Epithelial cell of prostate (primary cell): Measurements from ENCODE around the gene HSPB6.
"Not testable (repeated sequence)": the region's sequence is repeated elsewhere in the genome, so short reads cannot be mapped to it uniquely, and the experiment has no call there.

ENCODE experiments used
- DNase-seq: peaks from one replicate; pipeline ENCODE4 v3.0.0-alpha.2; 2011; ENCODE audit warnings: low read depth, low spot score
- H3K27ac ChIP-seq: fragments of 450-650 bp; 2 replicates; pipeline ENCODE4 v1.5.1; 2017; ENCODE audit warnings: mild to moderate bottlenecking

HSPB6 gene, protein sequence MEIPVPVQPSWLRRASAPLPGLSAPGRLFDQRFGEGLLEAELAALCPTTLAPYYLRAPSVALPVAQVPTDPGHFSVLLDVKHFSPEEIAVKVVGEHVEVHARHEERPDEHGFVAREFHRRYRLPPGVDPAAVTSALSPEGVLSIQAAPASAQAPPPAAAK

GRCh38 chr19:35756377-35757230 lies at the start of gene HSPB6:
Gene HSPB6 (minus strand): TSS chr19:35757029. CDS start chr19:35757008, 21 bp downstream.
- peak within 1 kb of the TSS; percentile 84 for H3K27ac ChIP-seq
- DNase-seq = no peak

- no peak for DNase-seq
- no peak overlapping the region for H3K27ac ChIP-seq
Observed at GRCh38 chr19:35806597-35806996, 49.8 kb upstream of the HSPB6 start.

GRCh38 chr19:35805526-35806102 lies 48.8 kb upstream of the HSPB6 start:
- DNase-seq = no peak
- H3K27ac ChIP-seq = no peak overlapping the region

DNA sequence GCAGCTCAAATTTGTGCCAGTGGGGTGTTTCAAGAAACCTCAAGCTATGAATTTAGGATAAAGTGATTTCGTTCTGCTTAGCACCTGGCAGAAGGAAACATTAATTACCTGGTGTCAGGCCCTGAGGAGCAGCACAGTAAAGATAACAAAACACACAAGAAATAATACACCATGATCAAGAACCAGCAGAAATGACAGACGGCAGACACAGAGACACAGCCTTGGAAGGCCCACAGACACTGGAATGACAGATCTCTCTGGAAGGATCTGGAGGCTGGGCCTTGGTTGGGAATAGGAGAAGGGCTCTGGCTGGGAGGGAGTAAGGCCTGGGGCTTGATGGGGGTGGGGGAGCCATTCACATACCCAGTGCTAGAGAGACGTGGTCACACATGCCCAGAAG lies 45.0 kb upstream of the HSPB6 start:
- no peak for DNase-seq
- H3K27ac ChIP-seq = no peak overlapping the region

DNA sequence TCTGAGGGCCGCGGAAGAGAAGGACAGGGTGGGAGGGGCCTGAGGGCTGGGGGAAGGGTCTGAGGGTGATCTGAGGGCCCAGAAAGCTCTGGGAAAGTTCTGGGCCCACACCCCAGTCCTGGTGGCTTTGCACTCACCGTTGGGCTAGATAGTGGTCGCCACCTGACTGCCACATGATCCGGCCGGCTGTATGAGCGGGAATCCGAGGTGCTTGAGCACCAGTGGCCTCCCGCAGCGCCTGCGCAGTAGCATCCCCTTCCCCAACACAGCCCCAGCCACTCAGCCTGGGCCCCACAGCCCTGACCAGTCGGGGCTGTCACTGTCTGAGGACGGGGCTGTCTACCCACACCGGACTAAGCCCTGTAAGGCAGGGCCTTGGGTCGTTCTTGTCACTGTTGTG lies 40.8 kb upstream of the HSPB6 start:
- no peak overlapping the region for H3K27ac ChIP-seq
- no peak for DNase-seq

DNA sequence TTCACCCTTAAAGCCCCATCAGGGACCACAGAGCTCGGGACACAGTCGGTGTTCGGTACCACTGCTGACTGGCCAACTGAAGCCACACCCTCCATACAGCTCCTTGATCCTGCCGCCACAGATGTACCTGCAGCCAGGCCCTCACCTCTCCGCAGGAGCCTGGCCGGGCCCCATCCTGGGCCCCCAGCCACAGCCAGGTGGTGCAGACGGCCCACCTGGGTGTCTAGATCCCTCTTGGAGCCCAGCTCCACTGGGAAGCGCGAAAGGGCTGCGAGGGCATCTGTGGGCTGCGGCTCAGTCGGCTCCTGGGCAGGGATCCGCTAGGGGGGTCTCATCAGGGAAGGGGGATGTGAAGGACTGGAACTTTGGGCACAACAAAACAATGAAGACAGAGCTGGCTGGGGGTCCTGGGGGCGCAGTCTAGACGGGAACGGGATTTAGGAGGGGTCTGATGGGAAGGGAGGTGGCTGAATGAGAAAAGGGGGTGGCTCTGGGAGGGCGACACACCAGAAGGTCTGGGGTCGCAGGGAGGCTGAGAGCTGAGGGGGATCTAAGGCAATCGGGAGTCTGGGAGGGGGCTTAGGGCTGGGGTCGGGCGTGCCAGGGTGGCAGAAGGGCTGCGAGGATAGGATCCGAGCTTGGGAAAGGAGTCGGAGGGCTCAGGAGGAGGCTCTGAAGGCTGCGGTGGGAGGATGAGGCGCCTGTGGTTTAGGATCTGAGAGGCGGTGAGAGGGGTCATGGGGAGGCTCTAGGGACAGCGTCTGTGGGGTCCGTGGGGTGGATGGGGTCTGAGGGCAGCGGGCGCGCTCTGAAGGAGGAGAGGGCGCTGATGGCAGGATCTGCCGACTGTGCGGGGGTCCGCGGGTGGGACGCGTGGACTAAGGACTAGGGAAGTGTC lies 40.1 kb upstream of the HSPB6 start:
- no peak for DNase-seq

DNA sequence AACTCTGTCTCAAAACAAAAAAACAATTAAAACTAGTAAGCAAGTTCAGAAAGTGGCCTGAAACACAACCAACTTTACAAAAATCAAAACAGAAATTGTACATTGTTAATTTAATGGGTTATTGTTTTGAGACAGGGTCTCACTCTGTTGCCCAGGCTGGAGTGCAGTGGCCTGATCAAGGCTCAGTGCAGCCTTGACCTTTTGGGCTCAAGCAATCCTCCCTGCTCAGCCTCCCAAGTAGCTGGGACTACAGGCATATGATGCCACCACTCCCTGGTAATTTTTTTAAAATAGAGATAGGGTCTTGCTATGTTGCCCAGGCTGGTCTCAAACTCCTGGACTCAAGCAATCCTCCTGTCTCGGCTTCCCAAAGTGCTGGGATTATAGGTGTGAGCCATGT lies 38.7 kb upstream of the HSPB6 start:
- H3K27ac ChIP-seq, DNase-seq: not testable (repeated sequence)

More for the DNA sequence above, 40.1 kb upstream of the HSPB6 start:
- no peak overlapping the region for H3K27ac ChIP-seq

GRCh38 chr19:35793381-35794165 lies 36.7 kb upstream of the HSPB6 start:
- no peak for DNase-seq
- H3K27ac ChIP-seq = no peak overlapping the region

GRCh38 chr19:35792888-35793287 lies 36.1 kb upstream of the HSPB6 start:
- H3K27ac ChIP-seq = no peak overlapping the region
- no peak for DNase-seq

DNA sequence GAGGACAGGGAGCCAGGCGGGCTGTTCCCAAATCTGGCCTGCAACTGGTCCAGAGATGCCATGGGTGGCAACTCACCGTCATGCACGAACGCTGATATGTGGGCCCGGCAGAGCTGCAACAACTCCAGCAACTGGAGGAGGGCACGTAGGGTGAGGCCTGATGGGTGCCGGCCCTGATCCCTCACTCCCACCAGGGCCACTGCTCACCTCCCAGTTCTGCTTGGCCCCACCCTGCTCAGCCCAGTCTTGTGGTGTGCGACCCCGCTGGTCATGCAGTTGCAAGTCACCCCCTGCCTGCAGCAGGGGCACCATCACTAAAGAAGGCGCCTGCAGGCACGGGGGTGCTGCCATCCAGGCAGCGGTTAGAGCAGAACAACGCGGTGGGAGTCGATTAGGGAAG lies 35.5 kb upstream of the HSPB6 start:
- H3K27ac ChIP-seq = no peak overlapping the region
- DNase-seq = no peak

- no peak overlapping the region for H3K27ac ChIP-seq
- no peak for DNase-seq
Observed at GRCh38 chr19:35791814-35792279, 35.0 kb upstream of the HSPB6 start.

DNA sequence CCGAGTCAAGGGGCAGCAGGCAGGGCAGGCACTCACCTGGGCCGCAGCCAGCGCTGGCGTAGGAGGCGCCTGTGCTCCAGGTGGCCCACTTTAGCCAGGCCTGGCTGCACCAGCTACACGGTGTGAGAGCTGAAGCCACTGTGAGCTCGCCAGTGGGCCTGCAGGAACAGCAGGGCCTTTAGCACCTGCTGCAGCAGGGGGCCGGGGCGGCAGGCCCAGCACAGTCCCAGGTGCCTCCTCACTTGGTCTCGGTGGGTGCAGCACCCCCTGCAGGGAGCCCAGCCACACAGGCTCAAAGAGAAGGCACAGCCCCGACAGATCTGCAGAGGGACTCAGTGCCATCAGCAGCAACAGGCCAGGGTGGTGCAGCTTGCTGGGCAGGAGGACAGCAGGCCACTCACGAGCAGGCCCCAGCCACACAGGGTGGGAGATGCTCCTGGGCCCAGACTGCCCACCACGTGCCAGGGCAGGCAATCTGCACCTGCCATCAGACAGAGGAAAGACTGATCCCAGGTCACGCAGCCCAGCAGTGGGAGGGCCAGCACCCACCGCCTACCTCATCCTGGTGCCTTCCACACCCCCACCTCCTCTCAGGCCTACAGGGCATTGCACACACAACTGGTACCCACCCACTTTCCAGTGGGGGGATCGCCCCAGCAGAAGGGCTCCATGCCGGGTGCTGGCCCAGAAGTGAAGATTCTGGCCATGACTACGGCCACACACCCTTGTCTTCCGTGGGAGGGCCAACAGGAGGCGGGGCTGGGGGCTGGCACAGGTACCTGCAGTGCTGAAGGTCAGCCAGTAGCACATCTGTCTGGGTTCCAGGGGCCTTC lies 34.4 kb upstream of the HSPB6 start:
- DNase-seq = no peak
- H3K27ac ChIP-seq = no peak overlapping the region

- DNase-seq = no peak
- H3K27ac ChIP-seq = no peak overlapping the region
Observed at GRCh38 chr19:35789978-35790944, 33.4 kb upstream of the HSPB6 start.

GRCh38 chr19:35789195-35789977 lies 32.6 kb upstream of the HSPB6 start:
- DNase-seq = no peak

GRCh38 chr19:35788205-35788960 lies 31.6 kb upstream of the HSPB6 start:
- DNase-seq = no peak
- H3K27ac ChIP-seq = no peak overlapping the region

More at GRCh38 chr19:35789195-35789977, 32.6 kb upstream of the HSPB6 start:
- no peak overlapping the region for H3K27ac ChIP-seq

DNA sequence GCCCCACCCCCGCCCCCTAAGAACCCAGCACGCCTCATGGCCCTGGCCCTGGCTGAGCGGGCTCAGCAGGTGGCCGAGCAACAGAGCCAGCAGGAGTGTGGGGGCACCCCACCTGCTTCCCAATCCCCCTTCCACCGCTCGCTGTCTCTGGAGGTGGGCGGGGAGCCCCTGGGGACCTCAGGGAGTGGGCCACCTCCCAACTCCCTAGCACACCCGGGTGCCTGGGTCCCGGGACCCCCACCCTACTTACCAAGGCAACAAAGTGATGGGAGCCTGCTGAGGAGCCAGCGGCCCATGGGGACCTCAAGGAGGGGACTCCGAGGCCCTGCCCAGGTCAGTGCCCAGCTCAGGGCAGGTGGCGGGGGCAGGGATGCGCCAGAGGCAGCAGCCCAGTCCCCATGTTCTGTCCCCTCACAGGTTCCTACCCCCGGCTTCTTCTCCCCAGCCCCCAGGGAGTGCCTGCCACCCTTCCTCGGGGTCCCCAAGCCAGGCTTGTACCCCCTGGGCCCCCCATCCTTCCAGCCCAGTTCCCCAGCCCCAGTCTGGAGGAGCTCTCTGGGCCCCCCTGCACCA lies 30.5 kb upstream of the HSPB6 start:
- no peak overlapping the region for H3K27ac ChIP-seq
- DNase-seq = no peak
